ENCODE measurements around the gene PRR35.

Gene PRR35

DNA sequence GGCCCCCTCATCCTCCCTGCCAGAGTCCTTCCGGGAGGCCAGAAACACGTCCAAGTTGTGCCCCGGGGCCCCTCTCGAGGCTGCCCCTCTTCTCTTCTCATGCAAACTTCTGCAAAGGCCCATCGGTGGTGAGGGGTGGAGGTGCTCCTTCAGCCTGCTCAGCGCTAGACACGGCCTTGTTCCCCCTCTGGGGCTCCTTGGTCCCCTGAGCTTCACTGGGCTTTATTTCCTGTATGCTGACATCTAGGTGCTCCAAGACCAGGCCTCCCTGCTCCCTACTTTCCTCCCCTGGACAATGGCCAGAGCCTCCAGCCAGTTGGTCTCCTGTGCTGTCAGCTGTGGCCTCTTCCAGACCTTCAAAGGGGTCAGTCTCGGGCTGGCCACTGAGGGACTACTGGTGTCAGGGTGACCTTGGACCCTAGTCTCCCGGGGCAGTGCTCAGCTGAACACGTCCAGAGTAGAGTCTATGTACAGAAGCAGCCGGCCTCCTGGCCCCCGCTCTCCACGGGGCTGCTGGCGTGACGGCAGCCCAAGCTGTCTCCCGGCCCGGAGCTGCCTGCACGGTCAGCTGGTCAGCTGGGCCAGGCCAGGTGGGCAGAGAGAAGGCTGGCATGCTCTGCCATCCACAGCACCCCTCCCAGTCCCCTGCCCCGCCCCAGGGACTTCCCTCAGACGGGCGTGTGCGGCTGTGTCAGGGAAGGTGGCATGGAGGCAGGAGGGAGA is 1.7 kb upstream of the PRR35 start:
- no peak overlapping the region for H3K27ac ChIP-seq
- TF ChIP-seq, protein P1, sequence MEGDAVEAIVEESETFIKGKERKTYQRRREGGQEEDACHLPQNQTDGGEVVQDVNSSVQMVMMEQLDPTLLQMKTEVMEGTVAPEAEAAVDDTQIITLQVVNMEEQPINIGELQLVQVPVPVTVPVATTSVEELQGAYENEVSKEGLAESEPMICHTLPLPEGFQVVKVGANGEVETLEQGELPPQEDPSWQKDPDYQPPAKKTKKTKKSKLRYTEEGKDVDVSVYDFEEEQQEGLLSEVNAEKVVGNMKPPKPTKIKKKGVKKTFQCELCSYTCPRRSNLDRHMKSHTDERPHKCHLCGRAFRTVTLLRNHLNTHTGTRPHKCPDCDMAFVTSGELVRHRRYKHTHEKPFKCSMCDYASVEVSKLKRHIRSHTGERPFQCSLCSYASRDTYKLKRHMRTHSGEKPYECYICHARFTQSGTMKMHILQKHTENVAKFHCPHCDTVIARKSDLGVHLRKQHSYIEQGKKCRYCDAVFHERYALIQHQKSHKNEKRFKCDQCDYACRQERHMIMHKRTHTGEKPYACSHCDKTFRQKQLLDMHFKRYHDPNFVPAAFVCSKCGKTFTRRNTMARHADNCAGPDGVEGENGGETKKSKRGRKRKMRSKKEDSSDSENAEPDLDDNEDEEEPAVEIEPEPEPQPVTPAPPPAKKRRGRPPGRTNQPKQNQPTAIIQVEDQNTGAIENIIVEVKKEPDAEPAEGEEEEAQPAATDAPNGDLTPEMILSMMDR (IDR thresholded peaks at IDR 0.05): no peak
- TF ChIP-seq ZFX (IDR thresholded peaks at IDR 0.05; ENCODE audit: borderline replicate concordance): no peak

DNA sequence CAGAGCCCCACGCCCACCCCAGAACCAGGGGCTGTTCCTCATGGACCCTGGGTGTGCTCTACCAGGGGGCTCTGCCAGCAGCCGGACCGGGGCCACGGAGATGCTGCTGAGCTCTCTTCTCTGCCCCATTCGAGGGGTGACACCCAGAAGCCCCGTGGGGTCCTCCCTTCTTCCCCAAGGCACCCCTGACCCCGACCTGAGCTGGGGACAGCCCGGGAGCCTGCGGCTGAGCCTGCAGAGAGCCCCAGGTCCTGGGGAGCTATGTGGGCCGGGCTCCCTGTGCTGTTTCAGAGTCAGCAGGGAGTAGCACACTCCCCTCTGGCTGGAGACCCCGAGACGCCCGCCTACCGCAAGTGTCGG is 1.2 kb upstream of the PRR35 start:
- no peak for TF ChIP-seq ZFX (IDR thresholded peaks at IDR 0.05; ENCODE audit: borderline replicate concordance)
- TF ChIP-seq, protein P1 (IDR thresholded peaks at IDR 0.05): no peak
- no peak overlapping the region for H3K27ac ChIP-seq

GRCh38 chr16:559411-560203 is 587 bp upstream of the PRR35 start:
- TF ChIP-seq, protein P1 (IDR thresholded peaks at IDR 0.05): no peak
- TF ChIP-seq ZFX (IDR thresholded peaks at IDR 0.05; ENCODE audit: borderline replicate concordance): no peak
- no peak overlapping the region for H3K27ac ChIP-seq

DNA sequence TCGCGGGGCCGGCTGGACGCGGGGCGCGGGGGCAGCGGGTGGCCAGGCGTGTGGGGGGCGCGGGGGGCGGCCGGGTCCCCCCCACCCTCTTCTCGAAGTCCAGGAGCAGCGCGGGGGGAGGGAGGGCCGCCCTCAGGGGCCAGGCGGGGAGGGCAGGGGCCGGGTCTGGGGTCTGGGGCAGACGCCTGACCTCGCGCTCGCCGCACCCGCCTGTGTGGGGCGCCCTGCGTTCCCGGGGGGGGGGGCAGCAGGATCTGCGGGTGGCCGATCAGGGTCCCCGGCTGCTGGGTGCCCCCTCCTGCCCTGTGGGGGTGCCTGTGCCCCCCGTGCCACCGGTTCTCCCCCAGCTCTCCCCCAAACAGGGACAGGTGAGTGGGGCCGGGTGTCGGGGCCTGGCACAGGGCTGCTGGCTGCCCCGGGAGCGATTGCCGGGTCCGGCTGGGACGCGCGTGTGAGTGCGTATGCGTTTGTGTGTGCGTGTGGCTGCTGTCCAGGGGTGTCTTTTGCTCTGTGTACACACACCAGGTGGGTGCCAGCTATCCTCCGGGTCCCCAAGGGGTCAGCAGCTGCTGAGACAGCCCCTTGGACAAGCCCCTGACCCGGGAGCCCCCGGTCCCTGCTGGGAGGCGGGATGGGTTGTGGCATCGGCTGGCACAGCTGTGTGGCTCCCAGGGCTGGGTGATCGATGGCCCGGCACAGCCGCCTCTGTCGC is 663 bp downstream of the PRR35 start:
- TF ChIP-seq, protein P1 (IDR thresholded peaks at IDR 0.05): no peak
- no peak for TF ChIP-seq ZFX (IDR thresholded peaks at IDR 0.05; ENCODE audit: borderline replicate concordance)
- H3K27ac ChIP-seq: no peak overlapping the region

DNA sequence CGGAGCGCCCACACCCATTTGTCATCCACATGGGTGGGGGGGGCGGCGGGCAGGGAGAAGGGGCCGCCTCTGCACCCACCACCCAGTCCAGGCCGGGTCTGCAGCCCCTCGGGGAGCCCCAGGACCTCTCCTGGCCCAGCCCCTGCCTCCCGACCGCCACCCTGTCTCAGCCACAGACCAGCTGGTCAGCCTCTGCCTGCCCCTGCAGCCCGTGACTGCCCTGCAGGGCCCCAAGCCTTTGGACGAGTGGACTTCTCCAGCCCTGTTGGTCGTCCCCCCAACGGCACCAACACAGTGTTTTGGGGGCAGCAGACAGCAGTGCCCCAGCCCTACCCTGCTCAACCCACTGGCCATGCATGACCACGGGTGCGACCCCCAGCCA is 1.2 kb downstream of the PRR35 start:
- H3K27ac ChIP-seq: no peak overlapping the region
- TF ChIP-seq, protein P1 (IDR thresholded peaks at IDR 0.05): no peak
- TF ChIP-seq ZFX (IDR thresholded peaks at IDR 0.05; ENCODE audit: borderline replicate concordance): no peak

GRCh38 chr16:561957-562938 is 2.1 kb downstream of the PRR35 start:
- H3K27ac ChIP-seq: no peak overlapping the region
- no peak for TF ChIP-seq ZFX (IDR thresholded peaks at IDR 0.05; ENCODE audit: borderline replicate concordance)
- TF ChIP-seq, protein P1 (IDR thresholded peaks at IDR 0.05): no peak

Measured in 22Rv1 (cell line).